H9 (cell line): ENCODE results near the gene ARL5A. TPM values are rescaled to one million over a fixed set of nuclear protein-coding genes. Genes with fewer than 3 reads are reported as not detected.

Source experiments
- DNase-seq: peaks from one replicate; pipeline ENCODE4 v3.0.0-alpha.2; 2017
- H2AFZ ChIP-seq: one replicate; pipeline ENCODE4 v1.6.1; 2013; ENCODE audit warnings: mild to moderate bottlenecking, low read length, control low read depth, moderate library complexity
- H2AK5ac ChIP-seq: 2 replicates; pipeline ENCODE4 v1.6.1; 2013; ENCODE audit warnings: low read length, control low read depth, mixed read lengths; ENCODE audit not compliant: insufficient read length
- H2BK120ac ChIP-seq: one replicate; pipeline ENCODE4 v1.6.1; 2013; ENCODE audit warnings: low read depth, mild to moderate bottlenecking, low read length, control low read depth, inconsistent platforms; ENCODE audit not compliant: poor library complexity, severe bottlenecking
- H2BK12ac ChIP-seq: 2 replicates; pipeline ENCODE4 v1.6.1; 2013; ENCODE audit warnings: low read length, control low read depth, mixed read lengths, low read depth; ENCODE audit not compliant: insufficient read length
- H2BK15ac ChIP-seq: 2 replicates; pipeline ENCODE4 v1.6.1; 2013; ENCODE audit warnings: low read depth, low read length, control low read depth
- H2BK20ac ChIP-seq: one replicate; pipeline ENCODE4 v1.6.1; 2013; ENCODE audit warnings: low read depth, mild to moderate bottlenecking, low read length, control low read depth, inconsistent platforms; ENCODE audit not compliant: poor library complexity, severe bottlenecking
- H2BK5ac ChIP-seq: 2 replicates; pipeline ENCODE4 v1.6.1; 2013; ENCODE audit warnings: low read length, control low read depth, mixed read lengths; ENCODE audit not compliant: insufficient read length
- H3K14ac ChIP-seq: 2 replicates; pipeline ENCODE4 v1.6.1; 2013; ENCODE audit warnings: low read length, control low read depth; ENCODE audit not compliant: insufficient read depth
- H3K18ac ChIP-seq: 2 replicates; pipeline ENCODE4 v1.6.1; 2013; ENCODE audit warnings: low read depth, mild to moderate bottlenecking, mixed read lengths, low read length, control low read depth; ENCODE audit not compliant: insufficient read length
- H3K23ac ChIP-seq: 2 replicates; pipeline ENCODE4 v1.6.1; 2013; ENCODE audit warnings: low read length, control low read depth, mixed read lengths, low read depth; ENCODE audit not compliant: insufficient read length
- H3K23me2 ChIP-seq: 2 replicates; pipeline ENCODE4 v1.6.1; 2013; ENCODE audit warnings: low read depth, mild to moderate bottlenecking, mixed read lengths, low read length, control low read depth; ENCODE audit not compliant: insufficient read length, poor library complexity, severe bottlenecking
- H3K27ac ChIP-seq: 2 replicates; pipeline ENCODE4 v1.5.1; 2013; ENCODE audit warnings: low read length, control low read depth, mixed read lengths, low read depth; ENCODE audit not compliant: insufficient read length
- H3K27me3 ChIP-seq: 2 replicates; pipeline ENCODE4 v1.6.1; 2013; ENCODE audit warnings: low read length, control low read depth, inconsistent platforms; ENCODE audit not compliant: insufficient read depth
- H3K4ac ChIP-seq: 2 replicates; pipeline ENCODE4 v1.6.1; 2013; ENCODE audit warnings: low read depth, mild to moderate bottlenecking, control low read depth, inconsistent platforms, low read length, moderate library complexity
- H3K4me1 ChIP-seq: 2 replicates; pipeline ENCODE4 v1.6.1; 2013; ENCODE audit warnings: low read length, control low read depth, inconsistent platforms; ENCODE audit not compliant: insufficient read depth
- H3K4me2 ChIP-seq: 2 replicates; pipeline ENCODE4 v1.6.1; 2013; ENCODE audit warnings: low read length, control low read depth, mixed read lengths; ENCODE audit not compliant: insufficient read length, insufficient read depth
- H3K56ac ChIP-seq: 2 replicates; pipeline ENCODE4 v1.6.1; 2013; ENCODE audit warnings: low read depth, mild to moderate bottlenecking, mixed read lengths, low read length, control low read depth; ENCODE audit not compliant: insufficient read length
- H3K79me1 ChIP-seq: 2 replicates; pipeline ENCODE4 v1.6.1; 2013; ENCODE audit warnings: low read depth, mild to moderate bottlenecking, moderate library complexity, low read length, control low read depth, inconsistent platforms; ENCODE audit not compliant: insufficient read depth, poor library complexity, severe bottlenecking
- H3K79me2 ChIP-seq: 2 replicates; pipeline ENCODE4 v1.6.1; 2013; ENCODE audit warnings: low read length, control low read depth, inconsistent platforms; ENCODE audit not compliant: insufficient read depth
- H3K9ac ChIP-seq: 2 replicates; pipeline ENCODE4 v1.6.1; 2013; ENCODE audit warnings: low read length, control low read depth, mixed read lengths; ENCODE audit not compliant: insufficient read length; ENCODE audit errors: extremely low read depth
- H3K9me3 ChIP-seq: one replicate; pipeline ENCODE4 v1.6.1; 2013; ENCODE audit warnings: low read depth, low read length, inconsistent platforms; ENCODE audit not compliant: control insufficient read depth
- H3T11ph ChIP-seq: one replicate; pipeline ENCODE4 v1.6.1; 2013; ENCODE audit warnings: mild to moderate bottlenecking, low read length, control low read depth, inconsistent platforms
- H4K20me1 ChIP-seq: one replicate; pipeline ENCODE4 v1.6.1; 2013; ENCODE audit not compliant: control insufficient read depth, insufficient read length, insufficient read depth
- H4K5ac ChIP-seq: 2 replicates; pipeline ENCODE4 v1.6.1; 2013; ENCODE audit warnings: low read depth, mild to moderate bottlenecking, mixed read lengths, low read length, control low read depth; ENCODE audit not compliant: insufficient read length
- H4K8ac ChIP-seq: replicated peaks from 2 replicates; pipeline ENCODE4 v1.6.1; 2013; ENCODE audit warnings: low read length, control low read depth, mixed read lengths, low read depth; ENCODE audit not compliant: insufficient read length
- H4K91ac ChIP-seq: 2 replicates; pipeline ENCODE4 v1.6.1; 2013; ENCODE audit warnings: low read depth, mild to moderate bottlenecking, moderate library complexity, mixed read lengths, low read length, control low read depth; ENCODE audit not compliant: insufficient read length
- H3K27ac Mint-ChIP-seq, 3 experiments: 2 replicates in 2 of 3; 3 replicates in 1 of 3; pipeline ENCODE4 v1.8.0; 2020 to 2021; ENCODE audit warnings: mixed read lengths in 3 of 3, mild to moderate bottlenecking in 1 of 3, moderate library complexity in 1 of 3
- H3K27me3 Mint-ChIP-seq: 2 replicates; pipeline ENCODE4 v1.8.0; 2021; ENCODE audit warnings: low read depth, mild to moderate bottlenecking, moderate library complexity, mixed read lengths
- H3K36me3 Mint-ChIP-seq, 3 experiments: 2 replicates in 2 of 3; 3 replicates in 1 of 3; pipeline ENCODE4 v1.8.0; 2020 to 2021; ENCODE audit warnings: low read depth in 3 of 3, mixed read lengths in 3 of 3; ENCODE audit not compliant: insufficient read depth in 1 of 3
- H3K4me1 Mint-ChIP-seq, 2 experiments: 2 replicates each; pipeline ENCODE4 v1.8.0; 2020; ENCODE audit warnings: mixed read lengths in 2 of 2
- H3K4me3 Mint-ChIP-seq, 2 experiments: 2 replicates in 1 of 2; 3 replicates in 1 of 2; pipeline ENCODE4 v1.8.0; 2020 to 2021; ENCODE audit warnings: mild to moderate bottlenecking in 2 of 2, mixed read lengths in 2 of 2, moderate library complexity in 1 of 2
- H3K9me3 Mint-ChIP-seq, 2 experiments: 2 replicates in 1 of 2; 3 replicates in 1 of 2; pipeline ENCODE4 v1.8.0; 2020; ENCODE audit warnings: mild to moderate bottlenecking in 2 of 2, mixed read lengths in 2 of 2, moderate library complexity in 1 of 2
- CTCF ChIP-seq: fragments of 200-600 bp; sonication (generic); conservative IDR thresholded peaks from 3 replicates; pipeline ENCODE4 v1.8.0; 2021; ENCODE audit warnings: antibody characterized with exemption, mild to moderate bottlenecking
- WGBS: extraction: QIAGEN DNeasy Blood & Tissue Kit; methylation state at CpG from one replicate; pipeline ENCODE4 v1.1.7; 2013; ENCODE audit warnings: missing lambda C conversion rate, low lambda C conversion rate, mixed read lengths; ENCODE audit not compliant: insufficient read length; ENCODE audit errors: extremely low coverage; 5-methylcytosine and 5-hydroxymethylcytosine counted together
- total RNA-seq: library from RNA; stranded (reverse); gene quantifications from 2 replicates; pipeline ENCODE4 v1.2.1, GENCODE V29; 2021

Gene ARL5A
- total RNA-seq, 1 experiment from 2014 or later, result 66.7 TPM

- no peak overlapping the region for H2AFZ ChIP-seq
- Mint-ChIP-seq H3K36me3 (no peaks in the 10 kb centered on the region), H3K27me3 (no peaks in the 10 kb centered on the region)
Measured at GRCh38 chr2:151757861-151758260, 70.4 kb downstream of the ARL5A start.

More at GRCh38 chr2:151757861-151758260, 70.4 kb downstream of the ARL5A start:
- Histone ChIP-seq H2BK20ac (no peak overlapping the region), H3K9me3 (no peaks in the 10 kb centered on the region), H4K5ac (no peak overlapping the region), H3K4me1 (peaks cover 2% of the 10 kb centered on the region), H3K9ac (no peak overlapping the region), H3K27me3 (no peaks in the 10 kb centered on the region), H2BK15ac (no peak overlapping the region), H3K23ac (no peak overlapping the region), H2BK12ac (no peak overlapping the region), H3K79me1 (no peaks in the 10 kb centered on the region), H3K4ac (no peak overlapping the region), H3K23me2 (no peaks in the 10 kb centered on the region), H2BK120ac (no peak overlapping the region), H2BK5ac (no peak overlapping the region), H3K56ac (no peak overlapping the region), H3K18ac (no peak overlapping the region), H3K4me2 (no peak overlapping the region), H2AK5ac (no peak overlapping the region), H4K20me1 (peaks cover 2% of the 10 kb centered on the region), H3K14ac (no peak overlapping the region), H3T11ph (no peak overlapping the region), H3K79me2 (no peaks in the 10 kb centered on the region), H3K27ac (no peak overlapping the region), H4K8ac (no peak overlapping the region), H4K91ac (no peak overlapping the region)
- no CpG with 5 or more reads among the region's 1 CpG for WGBS
- DNase-seq, result no peak
- TF ChIP-seq CTCF, result no peak
- Mint-ChIP-seq H3K9me3 (no peaks in the 10 kb centered on the region), H3K4me1 (peaks cover 9 to 11% of the 10 kb centered on the region in 2 experiments; a peak in 3 of 4 replicates), H3K27ac (no peak overlapping the region), H3K4me3 (no peak overlapping the region)
